Stimulated activated naive B cell treated with anti-CD40 and anti-IgM and Interleukin-4, amounts not matched to agents 10 μg/mL and 1 μg/mL and 100 μg/mL, for 72 hours (primary cell): ENCODE results near the gene TXNDC5.

Source experiments
- ATAC-seq, 2 donors: fragments of 150-1000 bp; cut with Tn5 transposase; replicated peaks; 2 replicates each; pipeline ENCODE4 v1.10.0; 2021; ENCODE audit warnings: moderate library complexity in 1 of 2
- DNase-seq: peaks from one replicate; pipeline ENCODE4 v3.0.0; 2021
- H3K27ac Mint-ChIP-seq: one replicate; pipeline ENCODE4 v1.8.0; 2022; ENCODE audit warnings: mild to moderate bottlenecking, mixed read lengths
- H3K27me3 Mint-ChIP-seq, 2 donors: one replicate each; pipeline ENCODE4 v1.8.0; 2022; ENCODE audit warnings: mixed read lengths in 2 of 2
- H3K36me3 Mint-ChIP-seq, 2 donors: one replicate each; pipeline ENCODE4 v1.8.0; 2022; ENCODE audit warnings: mixed read lengths in 2 of 2, mild to moderate bottlenecking in 1 of 2
- H3K4me1 Mint-ChIP-seq, 2 donors: one replicate each; pipeline ENCODE4 v1.8.0; 2022; ENCODE audit warnings: mixed read lengths in 2 of 2, mild to moderate bottlenecking in 1 of 2
- H3K4me3 Mint-ChIP-seq, 2 donors: one replicate each; pipeline ENCODE4 v1.8.0; 2022; ENCODE audit warnings: mild to moderate bottlenecking in 2 of 2, mixed read lengths in 2 of 2, moderate library complexity in 1 of 2
- H3K9me3 Mint-ChIP-seq, 2 donors: one replicate each; pipeline ENCODE4 v1.8.0; 2022; ENCODE audit warnings: mixed read lengths in 2 of 2, mild to moderate bottlenecking in 1 of 2

The TXNDC5 gene

DNA sequence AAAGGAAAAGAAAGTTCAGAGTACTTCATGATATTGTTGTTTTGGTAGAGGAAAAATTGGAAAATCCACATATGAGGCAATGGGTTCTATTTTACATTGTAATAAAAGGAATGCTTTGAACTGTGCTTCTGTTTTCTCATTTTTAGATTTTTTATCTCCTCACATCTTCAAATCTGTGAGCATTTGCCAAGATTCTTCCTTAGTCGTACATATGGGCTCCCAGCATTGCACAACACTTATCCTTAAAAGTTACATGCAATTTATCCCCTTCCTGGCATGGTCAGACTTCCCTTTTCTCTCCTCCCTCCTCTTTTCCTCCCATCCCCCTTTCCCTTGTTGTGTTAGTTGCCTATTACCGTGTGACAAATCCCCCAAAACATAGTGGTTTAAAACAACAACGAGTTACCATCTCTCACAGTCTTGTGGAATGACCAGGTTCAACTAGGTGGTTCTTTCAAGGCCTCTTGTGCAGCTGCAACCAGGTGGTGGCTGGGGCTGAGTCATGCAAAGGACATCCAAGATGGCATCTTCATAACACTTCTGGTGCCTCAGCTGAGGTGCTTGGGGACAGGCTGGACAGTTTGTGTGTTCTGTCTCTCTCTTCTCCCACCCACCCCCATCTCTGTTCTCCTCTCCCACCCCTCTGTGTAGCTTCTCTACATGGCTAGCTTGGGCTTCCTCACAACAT, 68.7 kb downstream of the TXNDC5 start:
- Mint-ChIP-seq H3K27me3 (peaks cover 12 to 15% of the 10 kb centered on the region in 2 donors), H3K36me3 (no peaks in the 10 kb centered on the region), H3K4me1 (no peaks in the 10 kb centered on the region), H3K9me3 (peaks cover 0 to 2% of the 10 kb centered on the region in 2 donors), H3K27ac (no peak overlapping the region), H3K4me3 (no peak overlapping the region)
- ATAC-seq (no peak), DNase-seq (no peak)

GRCh38 chr6:7836371-7837026, 74.1 kb downstream of the TXNDC5 start:
- Mint-ChIP-seq H3K36me3 (no peaks in the 10 kb centered on the region), H3K4me3 (no peak overlapping the region), H3K27ac (no peak overlapping the region), H3K9me3 (peaks cover 0 to 2% of the 10 kb centered on the region in 2 donors), H3K27me3 (peaks cover 15 to 17% of the 10 kb centered on the region in 2 donors), H3K4me1 (no peaks in the 10 kb centered on the region)
- no peak for DNase-seq
- no peak for ATAC-seq

DNA sequence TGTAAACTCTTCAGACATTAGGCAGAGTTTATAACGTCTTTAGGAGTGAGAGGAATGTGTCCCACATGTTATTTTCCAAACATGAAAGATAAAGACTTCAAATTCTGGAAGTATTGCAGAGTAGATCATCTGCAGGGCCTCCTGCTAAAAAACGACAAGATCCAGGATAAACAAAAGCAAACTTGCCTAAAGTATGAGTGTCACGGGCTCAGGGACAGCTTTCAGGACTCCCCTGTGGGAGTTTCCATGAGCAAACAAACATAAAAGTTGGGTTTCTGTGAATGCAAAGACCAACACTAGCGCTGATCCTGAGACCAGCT, 76.9 kb downstream of the TXNDC5 start:
- ATAC-seq (no peak), DNase-seq (no peak)
- no peak overlapping the region for H3K27ac Mint-ChIP-seq
- H3K27me3 Mint-ChIP-seq = peaks cover 23 to 28% of the 10 kb centered on the region in 2 donors
- peaks cover 0 to 10% of the 10 kb centered on the region in 2 donors for H3K36me3 Mint-ChIP-seq
- peaks cover 12 to 13% of the 10 kb centered on the region in 2 donors for H3K9me3 Mint-ChIP-seq
- H3K4me3 Mint-ChIP-seq = no peak overlapping the region
- H3K4me1 Mint-ChIP-seq = no peaks in the 10 kb centered on the region

GRCh38 chr6:7832904-7833750, 77.5 kb downstream of the TXNDC5 start:
- ATAC-seq (no peak), DNase-seq (no peak)
- Mint-ChIP-seq H3K9me3 (peaks cover 12 to 13% of the 10 kb centered on the region in 2 donors), H3K36me3 (peaks cover 0 to 10% of the 10 kb centered on the region in 2 donors), H3K27me3 (peaks cover 23 to 28% of the 10 kb centered on the region in 2 donors), H3K27ac (no peak overlapping the region), H3K4me1 (no peaks in the 10 kb centered on the region), H3K4me3 (no peak overlapping the region)
